ENCODE measurements around the gene AK9.

- no peak for TF ChIP-seq EZH2phosphoT487 (IDR thresholded peaks at IDR 0.05; ENCODE audit: low read depth, severe bottlenecking, unreplicated experiment)
- TF ChIP-seq EZH2 (IDR thresholded peaks at IDR 0.05; ENCODE audit: borderline replicate concordance) = no peak
These were observed 67.7 kb downstream of the AK9 start for GRCh38 chr6:109623288-109623687.

Data from hepatocyte (in vitro differentiated cells).